Esophagus (tissue), 2 donors: Measurements from ENCODE around the gene CROCC2. TPM values are rescaled to one million over a fixed set of nuclear protein-coding genes. Genes with fewer than 3 reads are reported as not detected.

Source experiments
- H3K27ac ChIP-seq, 2 donors: one replicate each; pipeline ENCODE4 v1.5.1; 2013; ENCODE audit warnings: low read depth in 2 of 2, mild to moderate bottlenecking in 2 of 2, inconsistent platforms in 1 of 2, low read length in 1 of 2, moderate library complexity in 1 of 2
- H3K27me3 ChIP-seq, 2 donors: one replicate each; pipeline ENCODE4 v1.6.1; 2013; ENCODE audit warnings: low read length in 2 of 2, control low read depth in 1 of 2, mild to moderate bottlenecking in 1 of 2; ENCODE audit not compliant: insufficient read depth in 2 of 2, control insufficient read depth in 1 of 2
- H3K36me3 ChIP-seq, 2 donors: one replicate each; pipeline ENCODE4 v1.6.1; 2013; ENCODE audit warnings: low read length in 1 of 2; ENCODE audit not compliant: control insufficient read depth in 2 of 2, insufficient read depth in 2 of 2
- H3K4me1 ChIP-seq, 2 donors: one replicate each; pipeline ENCODE4 v1.6.1; 2013; ENCODE audit warnings: low read length in 1 of 2; ENCODE audit not compliant: control insufficient read depth in 2 of 2, insufficient read depth in 2 of 2
- H3K4me3 ChIP-seq, 2 donors: one replicate each; pipeline ENCODE4 v1.5.1; 2013; ENCODE audit warnings: low read length in 2 of 2, mild to moderate bottlenecking in 2 of 2, low read depth in 1 of 2, moderate library complexity in 1 of 2
- H3K9me3 ChIP-seq, 2 donors: one replicate each; pipeline ENCODE4 v1.6.1; 2013; ENCODE audit warnings: mild to moderate bottlenecking in 2 of 2, low read depth in 1 of 2, low read length in 1 of 2, moderate library complexity in 1 of 2; ENCODE audit not compliant: control insufficient read depth in 2 of 2, insufficient read depth in 1 of 2
- WGBS, 2 donors: extraction: QIAGEN DNeasy Blood & Tissue Kit; methylation state at CpG; one replicate each; pipeline ENCODE4 v1.1.7; 2013; 5-methylcytosine and 5-hydroxymethylcytosine counted together
- polyA plus RNA-seq, 2 donors: library from polyadenylated mRNA; stranded (reverse); fragments of 200-250 nt; gene quantifications; one replicate each; pipeline ENCODE4 v1.2.3, GENCODE V29; 2013
- donor health status: healthy with polysubstance abuse.
- donor health status: Bipolar disorder and iron deficiency.

Gene CROCC2
- polyA plus RNA-seq, 2 donors, result 0.12 to 0.16 TPM

GRCh38 chr2:240904216-240905175 is 1.6 kb upstream of the CROCC2 start:
- no peaks in the 10 kb centered on the region for H3K9me3 ChIP-seq
- 82 to 83% methylated on average over 19 of the region's 19 CpGs for WGBS, 2 donors
- H3K27ac ChIP-seq, result no peak overlapping the region
- H3K36me3 ChIP-seq, result no peaks in the 10 kb centered on the region
- peaks cover 3 to 19% of the 10 kb centered on the region in 2 donors for H3K4me1 ChIP-seq
- no peaks in the 10 kb centered on the region for H3K27me3 ChIP-seq
- H3K4me3 ChIP-seq, result no peak overlapping the region

- no peaks in the 10 kb centered on the region for H3K36me3 ChIP-seq
- H3K27me3 ChIP-seq, result no peaks in the 10 kb centered on the region
- WGBS, 2 donors, result 60 to 65% methylated on average over 13 of the region's 13 CpGs
- no peaks in the 10 kb centered on the region for H3K9me3 ChIP-seq
- no peak overlapping the region for H3K27ac ChIP-seq
- peaks cover 3 to 20% of the 10 kb centered on the region in 2 donors for H3K4me1 ChIP-seq
- no peak overlapping the region for H3K4me3 ChIP-seq
These were observed 857 bp upstream of the CROCC2 start for GRCh38 chr2:240905176-240905781.

- H3K4me1 ChIP-seq, result peaks cover 3 to 20% of the 10 kb centered on the region in 2 donors
- no peaks in the 10 kb centered on the region for H3K36me3 ChIP-seq
- 55 to 72% methylated on average over 21 to 22 of the region's 22 CpGs for WGBS, 2 donors
- no peaks in the 10 kb centered on the region for H3K9me3 ChIP-seq
- H3K4me3 ChIP-seq, result no peak overlapping the region
- H3K27ac ChIP-seq, result no peak overlapping the region
- H3K27me3 ChIP-seq, result no peaks in the 10 kb centered on the region
These were observed 915 bp downstream of the CROCC2 start for GRCh38 chr2:240906911-240907590.

- H3K9me3 ChIP-seq, result no peaks in the 10 kb centered on the region
- 76 to 80% methylated on average over 17 of the region's 17 CpGs for WGBS, 2 donors
- peaks cover 3 to 27% of the 10 kb centered on the region in 2 donors for H3K4me1 ChIP-seq
- H3K27ac ChIP-seq, result no peak overlapping the region
- no peaks in the 10 kb centered on the region for H3K36me3 ChIP-seq
- no peak overlapping the region for H3K4me3 ChIP-seq
- no peaks in the 10 kb centered on the region for H3K27me3 ChIP-seq
These were observed 3.3 kb downstream of the CROCC2 start for GRCh38 chr2:240909216-240909974.

GRCh38 chr2:240911641-240912265 is 5.6 kb downstream of the CROCC2 start:
- H3K27ac ChIP-seq, result peak overlapping the region in 1 of 2 donors; percentile 37
- WGBS, 2 donors, result 60 to 64% methylated on average over 20 of the region's 20 CpGs
- no peaks in the 10 kb centered on the region for H3K27me3 ChIP-seq
- no peak overlapping the region for H3K4me3 ChIP-seq
- H3K36me3 ChIP-seq, result no peaks in the 10 kb centered on the region
- peaks cover 2 to 27% of the 10 kb centered on the region in 2 donors for H3K4me1 ChIP-seq
- no peaks in the 10 kb centered on the region for H3K9me3 ChIP-seq

- H3K27ac ChIP-seq, result peak overlapping the region in 1 of 2 donors; percentile 83
These were observed 7.0 kb downstream of the CROCC2 start for GRCh38 chr2:240912878-240913809.

GRCh38 chr2:240913810-240914644 is 7.9 kb downstream of the CROCC2 start:
- no peaks in the 10 kb centered on the region for H3K27me3 ChIP-seq
- peak overlapping the region in 1 of 2 donors; percentile 5 for H3K4me3 ChIP-seq
- no peaks in the 10 kb centered on the region for H3K9me3 ChIP-seq
- 28 to 29% methylated on average over 36 of the region's 36 CpGs for WGBS, 2 donors
- peaks cover 9 to 33% of the 10 kb centered on the region in 2 donors for H3K4me1 ChIP-seq
- peak overlapping the region in 1 of 2 donors; percentile 83 for H3K27ac ChIP-seq
- H3K36me3 ChIP-seq, result no peaks in the 10 kb centered on the region

More at GRCh38 chr2:240912878-240913809, 7.0 kb downstream of the CROCC2 start:
- H3K27me3 ChIP-seq, result no peaks in the 10 kb centered on the region
- H3K9me3 ChIP-seq, result no peaks in the 10 kb centered on the region
- H3K36me3 ChIP-seq, result no peaks in the 10 kb centered on the region
- H3K4me1 ChIP-seq, result peaks cover 9 to 32% of the 10 kb centered on the region in 2 donors
- peak overlapping the region in 1 of 2 donors; percentile 5 for H3K4me3 ChIP-seq
- 69 to 74% methylated on average over 21 of the region's 21 CpGs for WGBS, 2 donors
